HepG2 (cell line): Measurements from ENCODE around the gene SRF. TPM values are rescaled to one million over a fixed set of nuclear protein-coding genes. Genes with fewer than 3 reads are reported as not detected.

Experiments used
- CC2D1A ChIP-seq: sonication (generic); formaldehyde crosslinking; IDR thresholded peaks from 2 replicates; pipeline ENCODE4 v1.8.1; 2023; ENCODE audit warnings: mild to moderate bottlenecking, missing genetic modification reagents
- EEA1 ChIP-seq: sonication (generic); formaldehyde crosslinking; IDR thresholded peaks from 2 replicates; pipeline ENCODE4 v1.5.1; 2020; ENCODE audit warnings: mild to moderate bottlenecking, missing genetic modification reagents, borderline replicate concordance
- JARID2 ChIP-seq: sonication (generic); formaldehyde crosslinking; IDR thresholded peaks from 2 replicates; pipeline ENCODE4 v1.8.1; 2023; ENCODE audit warnings: missing genetic modification reagents, inconsistent platforms; ENCODE audit not compliant: insufficient replicate concordance
- NPAS2 ChIP-seq: sonication (generic); formaldehyde crosslinking; IDR thresholded peaks from 2 replicates; pipeline ENCODE4 v1.8.0; 2022; ENCODE audit warnings: mild to moderate bottlenecking, missing genetic modification reagents, borderline replicate concordance
- NR1H2 ChIP-seq: sonication (generic); formaldehyde crosslinking; IDR thresholded peaks from 2 replicates; pipeline ENCODE4 v1.8.1; 2022; ENCODE audit warnings: low read depth, missing genetic modification reagents, borderline replicate concordance
- TSC22D2 ChIP-seq: sonication (generic); formaldehyde crosslinking; IDR thresholded peaks from 2 replicates; pipeline ENCODE4 v1.5.1; 2020; ENCODE audit warnings: missing genetic modification reagents, mild to moderate bottlenecking, borderline replicate concordance
- ZBTB1 ChIP-seq: sonication (generic); formaldehyde crosslinking; IDR thresholded peaks from 2 replicates; pipeline ENCODE4 v1.4.0; 2020; ENCODE audit warnings: missing genetic modification reagents, borderline replicate concordance
- ZFP62 ChIP-seq: sonication (generic); formaldehyde crosslinking; IDR thresholded peaks from 2 replicates; pipeline ENCODE4 v1.4.0; 2020; ENCODE audit warnings: missing genetic modification reagents
- ZNF556 ChIP-seq: sonication (generic); formaldehyde crosslinking; IDR thresholded peaks from 2 replicates; pipeline ENCODE4 v1.4.0; 2020; ENCODE audit warnings: mild to moderate bottlenecking, missing genetic modification reagents, borderline replicate concordance
- polyA plus RNA-seq, 8 experiments: library from polyadenylated mRNA; depleted of rRNA in 3 of 8; stranded (reverse) in 7 of 8; unstranded in 1 of 8; fragments of >200 nt; fragmentation: Illumina TruSeq in 4 of 8; extraction: Trizol in 4 of 8; gene quantifications; 2 replicates each; pipeline versions ENCODE4 v1.2.1 to v1.2.3, GENCODE V29; 2011 to 2016; ENCODE audit warnings: low read depth in 4 of 8, missing spikeins in 1 of 8, mixed read lengths in 1 of 8; ENCODE audit not compliant: insufficient read depth in 1 of 8
- total RNA-seq, 5 experiments: library from RNA; depleted of rRNA; stranded (reverse); fragments of >200 nt; fragmentation: Illumina TruSeq; extraction: Trizol; gene quantifications; 2 replicates each; pipeline ENCODE4 v1.2.3, GENCODE V29; 2016; ENCODE audit warnings: low read depth in 1 of 5
- TF ChIP-seq, protein P1 (sequence below): sonication (generic); formaldehyde crosslinking; conservative IDR thresholded peaks from 2 replicates; pipeline ENCODE4 v1.5.0; 2020; ENCODE audit warnings: missing genetic modification reagents
- TF ChIP-seq, protein P2 (sequence below): sonication (generic); formaldehyde crosslinking; IDR thresholded peaks from 2 replicates; pipeline ENCODE4 v1.4.0; 2020; ENCODE audit warnings: missing genetic modification reagents, mild to moderate bottlenecking, borderline replicate concordance
- TF ChIP-seq, protein P3 (sequence below): sonication (generic); formaldehyde crosslinking; IDR thresholded peaks from 2 replicates; pipeline ENCODE4 v1.9.0; 2022; ENCODE audit warnings: missing genetic modification reagents, mild to moderate bottlenecking, borderline replicate concordance
- TF ChIP-seq, protein P4 (sequence below): sonication (generic); formaldehyde crosslinking; IDR thresholded peaks from 2 replicates; pipeline ENCODE4 v1.4.0; 2020; ENCODE audit warnings: missing genetic modification reagents
- TF ChIP-seq, protein P5 (sequence below): sonication (generic); formaldehyde crosslinking; IDR thresholded peaks from 2 replicates; pipeline ENCODE4 v1.5.1; 2020; ENCODE audit warnings: missing genetic modification reagents, mild to moderate bottlenecking, borderline replicate concordance
- TF ChIP-seq, protein P6 (sequence below): IDR thresholded peaks from 2 replicates; pipeline ENCODE4 v1.6.1; 2018; ENCODE audit warnings: missing genetic modification reagents

Gene SRF
- total and polyA plus RNA-seq, 2 of the 13 experiments (the other 11 are each of a cell fraction or from before 2014, with no cell fraction given), result 25.5 to 44.1 TPM

DNA sequence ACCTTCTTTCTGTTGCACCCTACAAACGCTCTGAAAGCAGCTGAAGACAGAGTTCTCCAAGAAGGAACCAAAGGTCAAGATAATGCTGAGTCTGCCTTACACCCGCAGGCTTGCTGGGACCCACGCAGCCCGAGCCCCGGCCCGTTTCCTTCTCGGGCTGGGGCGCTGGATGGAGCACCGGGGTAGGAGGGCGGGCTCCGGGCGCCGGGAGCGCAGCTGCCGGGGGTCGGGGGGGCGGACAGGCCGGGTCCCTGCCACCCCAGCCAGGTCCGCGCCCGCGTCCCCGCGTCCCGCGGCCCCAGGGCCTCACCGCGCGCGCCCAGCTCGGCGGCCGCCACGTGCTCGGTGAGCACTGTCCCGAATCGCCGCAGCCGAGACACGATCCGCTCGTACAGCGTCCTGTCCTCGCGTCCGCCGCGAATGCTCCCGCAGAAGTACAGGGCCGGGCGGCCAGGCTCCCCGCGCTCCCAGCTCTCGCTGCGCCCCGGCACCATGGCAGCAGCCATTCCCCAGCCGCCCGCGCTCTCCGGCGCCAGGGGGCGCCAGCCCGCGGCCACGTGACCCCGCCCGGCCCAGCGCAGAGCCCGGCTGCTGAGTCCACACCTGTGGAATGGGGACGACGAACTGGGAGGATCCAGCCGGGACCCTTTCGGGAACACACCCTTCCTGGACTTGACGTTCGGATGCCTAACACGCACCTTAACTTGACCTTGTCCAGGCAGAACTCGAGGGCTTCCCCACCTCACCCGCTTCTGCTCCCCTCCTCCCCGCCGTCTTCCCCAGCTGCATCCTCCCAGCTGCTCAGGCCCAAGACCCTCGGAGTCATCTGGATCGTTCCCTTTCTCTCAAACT, 58.1 kb downstream of the SRF start, which contains the start of gene DNPH1 (continued):
- TF ChIP-seq, protein P1, sequence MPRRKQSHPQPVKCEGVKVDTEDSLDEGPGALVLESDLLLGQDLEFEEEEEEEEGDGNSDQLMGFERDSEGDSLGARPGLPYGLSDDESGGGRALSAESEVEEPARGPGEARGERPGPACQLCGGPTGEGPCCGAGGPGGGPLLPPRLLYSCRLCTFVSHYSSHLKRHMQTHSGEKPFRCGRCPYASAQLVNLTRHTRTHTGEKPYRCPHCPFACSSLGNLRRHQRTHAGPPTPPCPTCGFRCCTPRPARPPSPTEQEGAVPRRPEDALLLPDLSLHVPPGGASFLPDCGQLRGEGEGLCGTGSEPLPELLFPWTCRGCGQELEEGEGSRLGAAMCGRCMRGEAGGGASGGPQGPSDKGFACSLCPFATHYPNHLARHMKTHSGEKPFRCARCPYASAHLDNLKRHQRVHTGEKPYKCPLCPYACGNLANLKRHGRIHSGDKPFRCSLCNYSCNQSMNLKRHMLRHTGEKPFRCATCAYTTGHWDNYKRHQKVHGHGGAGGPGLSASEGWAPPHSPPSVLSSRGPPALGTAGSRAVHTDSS (CRISPR knock-in tag), result no peak; the same call in 1 of the 2 replicates
- TF ChIP-seq EEA1 (peak; percentile 80), JARID2 (CRISPR knock-in tag) (no peak), CC2D1A (CRISPR knock-in tag) (no peak), ZNF556 (CRISPR knock-in tag) (peak; percentile 95), ZFP62 (CRISPR knock-in tag) (no peak), NR1H2 (CRISPR knock-in tag) (no peak), TSC22D2 (CRISPR knock-in tag) (no peak), ZBTB1 (CRISPR knock-in tag) (no peak), NPAS2 (CRISPR knock-in tag) (no peak)
- TF ChIP-seq, protein P2, sequence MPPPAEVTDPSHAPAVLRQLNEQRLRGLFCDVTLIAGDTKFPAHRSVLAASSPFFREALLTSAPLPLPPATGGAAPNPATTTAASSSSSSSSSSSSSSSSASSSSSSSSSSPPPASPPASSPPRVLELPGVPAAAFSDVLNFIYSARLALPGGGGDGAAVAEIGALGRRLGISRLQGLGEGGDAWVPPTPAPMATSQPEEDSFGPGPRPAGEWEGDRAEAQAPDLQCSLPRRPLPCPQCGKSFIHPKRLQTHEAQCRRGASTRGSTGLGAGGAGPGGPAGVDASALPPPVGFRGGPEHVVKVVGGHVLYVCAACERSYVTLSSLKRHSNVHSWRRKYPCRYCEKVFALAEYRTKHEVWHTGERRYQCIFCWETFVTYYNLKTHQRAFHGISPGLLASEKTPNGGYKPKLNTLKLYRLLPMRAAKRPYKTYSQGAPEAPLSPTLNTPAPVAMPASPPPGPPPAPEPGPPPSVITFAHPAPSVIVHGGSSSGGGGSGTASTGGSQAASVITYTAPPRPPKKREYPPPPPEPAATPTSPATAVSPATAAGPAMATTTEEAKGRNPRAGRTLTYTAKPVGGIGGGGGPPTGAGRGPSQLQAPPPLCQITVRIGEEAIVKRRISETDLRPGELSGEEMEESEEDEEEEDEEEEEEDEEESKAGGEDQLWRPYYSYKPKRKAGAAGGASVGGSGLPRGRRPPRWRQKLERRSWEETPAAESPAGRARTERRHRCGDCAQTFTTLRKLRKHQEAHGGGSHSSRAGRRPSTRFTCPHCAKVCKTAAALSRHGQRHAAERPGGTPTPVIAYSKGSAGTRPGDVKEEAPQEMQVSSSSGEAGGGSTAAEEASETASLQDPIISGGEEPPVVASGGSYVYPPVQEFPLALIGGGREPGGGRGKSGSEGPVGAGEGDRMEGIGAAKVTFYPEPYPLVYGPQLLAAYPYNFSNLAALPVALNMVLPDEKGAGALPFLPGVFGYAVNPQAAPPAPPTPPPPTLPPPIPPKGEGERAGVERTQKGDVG (CRISPR knock-in tag), result peak; percentile 53; the same call in 1 of the 2 replicates
- TF ChIP-seq, protein P3, sequence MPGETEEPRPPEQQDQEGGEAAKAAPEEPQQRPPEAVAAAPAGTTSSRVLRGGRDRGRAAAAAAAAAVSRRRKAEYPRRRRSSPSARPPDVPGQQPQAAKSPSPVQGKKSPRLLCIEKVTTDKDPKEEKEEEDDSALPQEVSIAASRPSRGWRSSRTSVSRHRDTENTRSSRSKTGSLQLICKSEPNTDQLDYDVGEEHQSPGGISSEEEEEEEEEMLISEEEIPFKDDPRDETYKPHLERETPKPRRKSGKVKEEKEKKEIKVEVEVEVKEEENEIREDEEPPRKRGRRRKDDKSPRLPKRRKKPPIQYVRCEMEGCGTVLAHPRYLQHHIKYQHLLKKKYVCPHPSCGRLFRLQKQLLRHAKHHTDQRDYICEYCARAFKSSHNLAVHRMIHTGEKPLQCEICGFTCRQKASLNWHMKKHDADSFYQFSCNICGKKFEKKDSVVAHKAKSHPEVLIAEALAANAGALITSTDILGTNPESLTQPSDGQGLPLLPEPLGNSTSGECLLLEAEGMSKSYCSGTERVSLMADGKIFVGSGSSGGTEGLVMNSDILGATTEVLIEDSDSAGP (CRISPR knock-in tag), result peak; percentile 44; the same call in 1 of the 2 replicates
- TF ChIP-seq, protein P4, sequence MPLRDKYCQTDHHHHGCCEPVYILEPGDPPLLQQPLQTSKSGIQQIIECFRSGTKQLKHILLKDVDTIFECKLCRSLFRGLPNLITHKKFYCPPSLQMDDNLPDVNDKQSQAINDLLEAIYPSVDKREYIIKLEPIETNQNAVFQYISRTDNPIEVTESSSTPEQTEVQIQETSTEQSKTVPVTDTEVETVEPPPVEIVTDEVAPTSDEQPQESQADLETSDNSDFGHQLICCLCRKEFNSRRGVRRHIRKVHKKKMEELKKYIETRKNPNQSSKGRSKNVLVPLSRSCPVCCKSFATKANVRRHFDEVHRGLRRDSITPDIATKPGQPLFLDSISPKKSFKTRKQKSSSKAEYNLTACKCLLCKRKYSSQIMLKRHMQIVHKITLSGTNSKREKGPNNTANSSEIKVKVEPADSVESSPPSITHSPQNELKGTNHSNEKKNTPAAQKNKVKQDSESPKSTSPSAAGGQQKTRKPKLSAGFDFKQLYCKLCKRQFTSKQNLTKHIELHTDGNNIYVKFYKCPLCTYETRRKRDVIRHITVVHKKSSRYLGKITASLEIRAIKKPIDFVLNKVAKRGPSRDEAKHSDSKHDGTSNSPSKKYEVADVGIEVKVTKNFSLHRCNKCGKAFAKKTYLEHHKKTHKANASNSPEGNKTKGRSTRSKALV (CRISPR knock-in tag), result peak; percentile 94
- TF ChIP-seq, protein P5, sequence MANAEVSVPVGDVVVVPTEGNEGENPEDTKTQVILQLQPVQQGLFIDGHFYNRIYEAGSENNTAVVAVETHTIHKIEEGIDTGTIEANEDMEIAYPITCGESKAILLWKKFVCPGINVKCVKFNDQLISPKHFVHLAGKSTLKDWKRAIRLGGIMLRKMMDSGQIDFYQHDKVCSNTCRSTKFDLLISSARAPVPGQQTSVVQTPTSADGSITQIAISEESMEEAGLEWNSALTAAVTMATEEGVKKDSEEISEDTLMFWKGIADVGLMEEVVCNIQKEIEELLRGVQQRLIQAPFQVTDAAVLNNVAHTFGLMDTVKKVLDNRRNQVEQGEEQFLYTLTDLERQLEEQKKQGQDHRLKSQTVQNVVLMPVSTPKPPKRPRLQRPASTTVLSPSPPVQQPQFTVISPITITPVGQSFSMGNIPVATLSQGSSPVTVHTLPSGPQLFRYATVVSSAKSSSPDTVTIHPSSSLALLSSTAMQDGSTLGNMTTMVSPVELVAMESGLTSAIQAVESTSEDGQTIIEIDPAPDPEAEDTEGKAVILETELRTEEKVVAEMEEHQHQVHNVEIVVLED (CRISPR knock-in tag), result 0 out of 2 replicates have a peak, but pooled peaks have one; percentile 13
- TF ChIP-seq, protein P6, sequence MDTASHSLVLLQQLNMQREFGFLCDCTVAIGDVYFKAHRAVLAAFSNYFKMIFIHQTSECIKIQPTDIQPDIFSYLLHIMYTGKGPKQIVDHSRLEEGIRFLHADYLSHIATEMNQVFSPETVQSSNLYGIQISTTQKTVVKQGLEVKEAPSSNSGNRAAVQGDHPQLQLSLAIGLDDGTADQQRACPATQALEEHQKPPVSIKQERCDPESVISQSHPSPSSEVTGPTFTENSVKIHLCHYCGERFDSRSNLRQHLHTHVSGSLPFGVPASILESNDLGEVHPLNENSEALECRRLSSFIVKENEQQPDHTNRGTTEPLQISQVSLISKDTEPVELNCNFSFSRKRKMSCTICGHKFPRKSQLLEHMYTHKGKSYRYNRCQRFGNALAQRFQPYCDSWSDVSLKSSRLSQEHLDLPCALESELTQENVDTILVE (CRISPR knock-in tag), result no peak
